Muscle of leg (tissue), 11 donors: ENCODE data around the gene TRRAP. TPM values are rescaled to one million over a fixed set of nuclear protein-coding genes. Genes with fewer than 3 reads are reported as not detected.
"Not testable (repeated sequence)": the region's sequence is repeated elsewhere in the genome, so short reads cannot be mapped to it uniquely, and the experiment has no call there.

ENCODE experiments used
- DNase-seq: peaks from one replicate; pipeline ENCODE4 v3.0.0; 2013
- H3K27ac ChIP-seq: one replicate; pipeline ENCODE4 v1.5.1; 2013; ENCODE audit warnings: mild to moderate bottlenecking, low read length, control low read depth
- H3K27me3 ChIP-seq: one replicate; pipeline ENCODE4 v1.6.1; 2013; ENCODE audit warnings: low read length; ENCODE audit not compliant: control insufficient read depth, insufficient read depth
- H3K36me3 ChIP-seq: one replicate; pipeline ENCODE4 v1.6.1; 2013; ENCODE audit warnings: low read length; ENCODE audit not compliant: control insufficient read depth, insufficient read depth
- H3K4me1 ChIP-seq: one replicate; pipeline ENCODE4 v1.6.1; 2013; ENCODE audit warnings: low read length; ENCODE audit not compliant: control insufficient read depth, insufficient read depth
- H3K4me3 ChIP-seq: one replicate; pipeline ENCODE4 v1.5.1; 2013; ENCODE audit warnings: low read length, control low read depth
- H3K9me3 ChIP-seq: replicated peaks from 2 replicates; pipeline ENCODE4 v1.6.1; 2013; ENCODE audit warnings: low read depth, low read length; ENCODE audit not compliant: control insufficient read depth
- WGBS: methylation state at CpG from one replicate; pipeline ENCODE4 v1.1.5; 2013; ENCODE audit warnings: missing lambda C conversion rate; ENCODE audit not compliant: insufficient coverage; 5-methylcytosine and 5-hydroxymethylcytosine counted together
- polyA plus RNA-seq, 8 donors: library from polyadenylated mRNA; unstranded; fragments of 120-200 nt; gene quantifications; one replicate each; pipeline versions ENCODE4 v1.2.1 to v1.2.3, GENCODE V29; 2013; ENCODE audit warnings: inconsistent platforms in 1 of 8, low replicate concordance in 1 of 8; ENCODE audit not compliant: insufficient read length in 8 of 8, insufficient read depth in 1 of 8
- total RNA-seq: library from RNA; stranded (reverse); fragments of 120-200 nt; gene quantifications from one replicate; pipeline ENCODE4 v1.2.4, GENCODE V29; 2013

TRRAP gene
- total and polyA plus RNA-seq, 9 donors, result 13.6 to 30.3 (median 24.3) TPM

DNA sequence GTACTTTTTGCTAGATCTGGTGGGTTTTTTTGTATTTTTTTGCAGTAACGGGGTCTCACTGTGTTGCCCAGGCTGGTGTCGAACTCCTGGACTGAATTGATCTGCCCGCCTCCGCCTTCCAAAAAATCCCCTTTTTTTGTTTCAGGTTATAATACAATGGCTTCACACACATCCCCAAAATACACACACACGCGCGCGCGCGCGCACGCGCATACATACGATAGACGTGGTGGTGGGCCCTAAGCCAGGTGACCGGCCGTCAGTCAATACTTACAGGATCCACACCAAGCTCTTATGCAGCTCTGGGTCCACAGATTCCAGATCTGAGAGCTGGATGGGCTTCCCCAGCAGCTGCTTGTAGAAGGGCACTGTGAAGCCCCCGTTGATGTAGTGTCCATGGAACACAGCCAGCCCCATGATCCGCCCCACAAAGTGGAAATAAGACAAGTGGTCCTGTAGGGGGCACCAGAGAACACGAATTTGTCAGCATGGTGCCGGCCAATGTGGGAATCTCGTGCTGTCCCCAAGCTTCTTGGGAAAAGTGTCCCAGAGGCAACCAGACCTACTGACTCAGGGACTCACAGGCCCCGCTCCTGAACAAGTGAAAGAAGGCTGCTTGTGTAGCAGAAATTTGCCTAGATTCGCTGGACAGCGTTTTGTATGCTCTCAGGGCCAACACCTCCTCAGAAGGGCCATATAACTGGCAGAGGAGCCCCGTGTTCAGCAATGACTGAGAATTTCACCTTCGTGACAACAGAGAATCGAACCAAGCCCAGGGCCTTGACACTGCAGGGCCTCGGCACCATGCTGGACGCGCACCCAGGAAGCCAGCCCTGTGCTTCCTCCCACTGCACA lies 162.0 kb downstream of the TRRAP start:
- peaks cover 5% of the 10 kb centered on the region for H3K4me1 ChIP-seq
- 52% methylated on average over 14 of the region's 31 CpGs for WGBS
- H3K4me3 ChIP-seq, result no peak overlapping the region
- H3K27ac ChIP-seq, result peak overlapping the region; percentile 20
- no peaks in the 10 kb centered on the region for H3K9me3 ChIP-seq
- peak; percentile 91 for DNase-seq
- peaks cover 79% of the 10 kb centered on the region for H3K36me3 ChIP-seq
- H3K27me3 ChIP-seq, result no peaks in the 10 kb centered on the region

DNA sequence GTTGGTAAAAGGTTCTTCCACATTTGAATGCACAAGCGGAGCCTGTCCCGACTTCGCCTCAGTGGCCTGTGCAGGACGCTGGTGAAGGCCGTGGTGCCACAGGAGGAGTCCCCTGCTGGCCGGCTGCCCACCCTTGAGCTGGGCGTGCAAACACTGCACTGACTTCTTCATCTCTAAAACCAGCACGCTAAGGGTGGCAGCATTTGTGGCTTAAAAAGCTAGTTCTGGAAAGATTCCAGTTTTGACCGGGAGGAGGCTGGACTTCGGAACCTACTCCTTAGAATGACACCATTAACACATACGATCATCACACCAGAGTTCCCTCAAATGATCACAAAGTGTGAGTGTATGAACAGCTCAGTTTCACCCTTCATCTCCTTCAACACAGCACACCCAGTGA lies 163.2 kb downstream of the TRRAP start:
- H3K27me3 ChIP-seq, result no peaks in the 10 kb centered on the region
- no peaks in the 10 kb centered on the region for H3K9me3 ChIP-seq
- no peak overlapping the region for H3K4me3 ChIP-seq
- 80% methylated on average over 8 of the region's 11 CpGs for WGBS
- no peak for DNase-seq
- peaks cover 5% of the 10 kb centered on the region for H3K4me1 ChIP-seq
- no peak overlapping the region for H3K27ac ChIP-seq
- H3K36me3 ChIP-seq, result peaks cover 73% of the 10 kb centered on the region

DNA sequence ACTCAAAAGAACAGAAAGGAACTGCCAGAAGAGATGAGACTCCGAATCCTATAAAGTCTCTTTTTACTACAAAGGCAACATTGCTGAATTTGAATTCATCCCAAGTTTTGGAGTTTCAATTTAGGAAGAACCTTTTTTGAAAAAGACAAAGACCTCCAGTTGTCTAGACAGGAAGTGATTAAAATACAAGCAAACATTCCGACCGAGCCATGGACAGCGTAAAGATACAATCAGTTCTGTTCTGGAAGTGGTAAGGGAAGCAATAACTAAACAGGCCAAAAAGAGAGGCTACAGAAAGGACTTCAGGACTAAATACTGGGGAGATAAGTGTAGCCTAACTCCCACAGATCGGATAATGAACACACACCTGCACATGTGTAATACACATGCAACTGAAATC lies 164.6 kb downstream of the TRRAP start:
- H3K27ac ChIP-seq, result no peak overlapping the region
- DNase-seq, result no peak
- peaks cover 5% of the 10 kb centered on the region for H3K4me1 ChIP-seq
- WGBS, result 67% methylated on average over 1 of the region's 5 CpGs
- no peak overlapping the region for H3K4me3 ChIP-seq
- no peaks in the 10 kb centered on the region for H3K27me3 ChIP-seq
- no peaks in the 10 kb centered on the region for H3K9me3 ChIP-seq
- H3K36me3 ChIP-seq, result peaks cover 74% of the 10 kb centered on the region

DNA sequence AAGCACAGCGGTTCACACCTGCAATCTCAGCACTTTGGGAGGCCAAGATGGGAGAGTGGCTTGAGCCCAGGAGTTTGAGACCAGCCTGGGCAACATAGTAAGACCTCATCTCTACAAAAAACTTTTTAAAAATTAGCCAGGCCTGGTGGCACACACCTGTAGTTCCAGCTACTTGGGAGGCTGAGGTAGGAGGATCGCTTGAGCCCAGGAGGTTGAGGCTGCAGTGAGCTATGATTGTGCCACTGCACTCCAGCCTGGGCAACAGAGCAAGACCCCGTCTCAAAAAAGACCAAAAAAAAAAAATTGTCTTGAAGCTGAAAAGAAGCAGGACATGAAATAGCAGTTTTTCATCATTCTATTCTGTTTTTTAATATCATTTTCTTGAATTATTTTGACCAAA lies 166.5 kb downstream of the TRRAP start:
- peaks cover 70% of the 10 kb centered on the region for H3K36me3 ChIP-seq
- not testable (repeated sequence) for H3K4me1 ChIP-seq, H3K27ac ChIP-seq, DNase-seq, H3K9me3 ChIP-seq, H3K4me3 ChIP-seq, H3K27me3 ChIP-seq
- no CpG with 5 or more reads among the region's 3 CpGs for WGBS

DNA sequence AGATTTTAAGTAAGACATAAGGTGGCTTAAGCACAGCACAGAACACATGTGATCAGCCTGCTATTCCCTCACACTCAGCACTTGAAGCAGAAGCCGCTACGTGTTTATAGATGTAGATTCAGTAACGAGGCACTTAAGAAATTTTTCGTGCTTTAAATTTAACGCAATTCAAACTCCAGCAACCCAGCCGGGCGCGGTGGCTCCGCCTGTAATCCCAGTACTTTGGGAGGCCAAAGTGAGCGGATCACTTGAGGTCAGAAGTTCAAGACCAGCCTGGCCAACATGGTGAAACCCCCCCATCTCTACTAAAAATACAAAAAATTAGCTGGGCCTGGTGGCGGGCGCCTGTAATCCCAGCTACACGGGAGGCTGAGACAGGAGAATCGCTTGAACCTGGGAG lies 167.9 kb downstream of the TRRAP start:
- not testable (repeated sequence) for H3K9me3 ChIP-seq, H3K27me3 ChIP-seq, H3K4me3 ChIP-seq, H3K27ac ChIP-seq, H3K4me1 ChIP-seq, DNase-seq
- WGBS, result 94% methylated on average over 9 of the region's 14 CpGs
- peaks cover 66% of the 10 kb centered on the region for H3K36me3 ChIP-seq

DNA sequence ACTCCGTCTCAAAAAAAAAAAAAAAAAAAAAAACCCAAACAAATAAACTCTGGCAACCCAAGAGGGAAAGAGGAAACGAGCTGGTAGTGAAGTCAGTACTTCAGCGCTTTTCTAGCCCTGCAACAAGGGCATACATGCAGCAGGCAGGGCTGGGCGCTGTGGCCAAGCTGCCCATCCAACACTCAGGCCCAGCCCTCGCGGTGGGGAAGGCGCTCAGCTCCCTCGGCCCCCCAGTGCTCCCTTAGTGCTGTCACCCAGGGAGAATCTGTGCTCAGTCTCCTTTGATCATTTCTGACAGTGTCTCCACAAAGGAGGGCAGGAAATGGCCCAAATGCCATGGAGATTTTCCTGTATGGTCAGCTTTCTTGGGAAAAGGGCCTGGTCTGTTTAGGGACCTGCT lies 168.4 kb downstream of the TRRAP start:
- Histone ChIP-seq H3K9me3 (no peaks in the 10 kb centered on the region), H3K27me3 (no peaks in the 10 kb centered on the region), H3K27ac (no peak overlapping the region), H3K4me1 (no peaks in the 10 kb centered on the region), H3K4me3 (no peak overlapping the region), H3K36me3 (peaks cover 66% of the 10 kb centered on the region)
- DNase-seq, result no peak
- 91% methylated on average over 7 of the region's 8 CpGs for WGBS

DNA sequence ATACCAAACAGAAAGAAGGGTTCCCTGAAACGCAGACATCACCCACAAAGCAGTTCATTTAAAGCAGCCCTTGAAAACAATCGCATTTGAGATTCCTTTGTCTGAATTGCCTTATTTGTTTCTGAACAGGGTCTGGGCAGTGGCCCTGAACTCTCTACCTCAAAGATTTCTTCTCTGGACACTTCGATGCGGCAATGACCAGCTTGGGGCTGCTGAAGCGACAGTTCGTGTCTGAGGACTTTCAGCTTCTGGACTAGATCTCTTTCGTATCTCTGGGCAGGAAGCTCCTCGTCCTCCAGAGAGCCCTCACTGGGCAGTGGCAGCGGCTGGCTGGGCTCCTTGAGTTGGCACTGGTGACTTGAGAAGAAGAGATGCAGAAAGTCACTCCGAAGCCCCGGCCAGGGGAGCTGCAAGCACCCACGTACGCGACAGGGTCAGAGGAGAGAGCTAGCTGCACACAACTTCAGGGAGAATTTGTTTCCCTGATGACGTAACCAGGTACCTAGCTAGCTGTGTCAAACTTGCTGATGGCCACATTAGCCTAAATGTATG lies 169.3 kb downstream of the TRRAP start:
- Histone ChIP-seq H3K27me3 (no peaks in the 10 kb centered on the region), H3K4me1 (no peaks in the 10 kb centered on the region), H3K9me3 (no peaks in the 10 kb centered on the region), H3K36me3 (peaks cover 67% of the 10 kb centered on the region), H3K4me3 (no peak overlapping the region), H3K27ac (no peak overlapping the region)
- no peak for DNase-seq
- 87% methylated on average over 15 of the region's 15 CpGs for WGBS

DNA sequence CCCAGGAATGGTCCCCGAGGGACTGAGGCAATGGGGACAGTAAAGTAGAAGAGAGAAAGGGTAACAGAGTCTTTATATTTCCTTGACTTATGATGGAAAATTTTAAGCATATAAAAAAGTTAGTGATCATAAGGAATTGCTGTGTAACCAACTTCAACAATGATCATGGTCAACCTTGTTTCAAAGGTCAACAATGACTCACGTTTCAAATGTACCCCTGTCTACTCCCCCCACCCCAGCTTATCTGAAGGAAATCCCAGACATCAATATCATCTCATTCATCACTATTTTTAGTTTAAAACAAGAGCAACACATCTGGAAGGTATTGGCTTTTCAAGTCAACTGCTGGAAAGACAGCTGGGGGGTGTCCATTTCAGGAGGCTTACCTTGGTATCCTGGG lies 172.6 kb downstream of the TRRAP start:
- DNase-seq, result no peak

DNA sequence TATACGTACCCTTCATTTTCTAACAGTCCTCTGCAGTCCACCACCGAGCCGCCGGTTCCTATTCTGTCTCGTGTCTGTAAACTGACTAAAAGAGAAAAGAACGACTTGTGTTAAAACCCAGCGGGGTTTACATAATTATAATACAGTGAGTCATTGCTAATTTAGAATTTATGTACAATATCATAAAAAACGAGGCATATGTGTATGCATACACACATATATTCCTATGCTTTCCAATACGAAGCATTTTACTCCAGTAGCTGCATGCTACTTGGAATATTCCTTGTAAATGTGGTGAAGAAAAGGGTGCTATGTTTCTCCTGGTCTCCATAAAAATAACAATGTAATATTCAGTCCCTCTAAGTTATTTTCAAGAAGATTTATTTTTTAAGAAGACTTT lies 176.4 kb downstream of the TRRAP start:
- H3K36me3 ChIP-seq, result peaks cover 42% of the 10 kb centered on the region
- no CpG with 5 or more reads among the region's 9 CpGs for WGBS
- H3K27me3 ChIP-seq, result no peaks in the 10 kb centered on the region

More for the DNA sequence above, 172.6 kb downstream of the TRRAP start:
- peaks cover 66% of the 10 kb centered on the region for H3K36me3 ChIP-seq
- H3K27ac ChIP-seq, result no peak overlapping the region
- no peaks in the 10 kb centered on the region for H3K4me1 ChIP-seq
- WGBS, result no CpG with 5 or more reads among the region's 2 CpGs
- no peak overlapping the region for H3K4me3 ChIP-seq
- no peaks in the 10 kb centered on the region for H3K27me3 ChIP-seq
- no peaks in the 10 kb centered on the region for H3K9me3 ChIP-seq

DNA sequence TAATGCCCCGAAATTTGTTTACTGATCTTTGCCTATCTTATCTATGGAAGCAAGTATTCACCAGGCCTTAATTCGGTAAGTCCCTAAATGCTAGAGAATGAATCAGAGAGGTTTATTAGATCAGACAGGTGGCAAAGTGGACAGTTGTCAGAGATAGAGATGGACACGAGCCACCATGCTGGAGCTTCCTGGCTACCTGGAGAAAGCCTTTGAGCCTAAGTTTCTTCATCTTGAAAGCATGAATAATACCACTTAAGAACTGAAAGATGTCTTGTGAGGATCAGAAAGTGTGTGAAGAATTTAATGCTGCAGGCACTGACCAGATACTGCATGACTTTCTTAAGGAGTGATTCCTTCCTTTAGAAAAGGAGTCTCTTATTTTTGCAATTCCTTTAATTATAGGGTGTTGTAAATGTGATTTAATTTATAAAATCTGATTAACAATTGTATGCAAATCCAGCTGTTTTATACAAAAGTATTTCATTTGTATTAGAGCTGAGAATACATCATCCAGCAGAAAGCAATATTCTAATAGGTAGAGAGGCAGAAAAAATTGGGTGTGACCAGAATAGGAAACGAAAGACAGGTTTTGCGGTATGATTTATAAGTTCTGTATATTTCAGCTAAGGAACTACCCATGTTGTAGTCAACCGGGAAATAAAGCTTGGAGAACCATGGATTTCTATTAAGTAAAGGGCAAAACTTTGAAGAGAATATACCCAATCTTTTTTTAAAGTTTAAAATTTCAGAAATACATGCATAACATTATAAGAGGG lies 182.9 kb downstream of the TRRAP start:
- H3K4me3 ChIP-seq, result no peak overlapping the region
- no peaks in the 10 kb centered on the region for H3K4me1 ChIP-seq
- no peaks in the 10 kb centered on the region for H3K9me3 ChIP-seq
- WGBS, result 83% methylated on average over 1 of the region's 6 CpGs
- peaks cover under 1% of the 10 kb centered on the region for H3K36me3 ChIP-seq
- no peaks in the 10 kb centered on the region for H3K27me3 ChIP-seq
- DNase-seq, result no peak
- H3K27ac ChIP-seq, result no peak overlapping the region

More for the DNA sequence above, 176.4 kb downstream of the TRRAP start:
- Histone ChIP-seq H3K4me1 (no peaks in the 10 kb centered on the region), H3K27ac (no peak overlapping the region), H3K9me3 (no peaks in the 10 kb centered on the region), H3K4me3 (no peak overlapping the region)
- no peak for DNase-seq
